Putamen (tissue), 1 donor: Measurements from ENCODE around the gene JDP2.
"Not testable (repeated sequence)": the region's sequence is repeated elsewhere in the genome, so short reads cannot be mapped to it uniquely, and the experiment has no call there.

Experiments
- DNase-seq: peaks from one replicate; pipeline ENCODE4 v3.0.0-alpha.2; 2016; ENCODE audit warnings: low spot score

JDP2 gene, protein sequence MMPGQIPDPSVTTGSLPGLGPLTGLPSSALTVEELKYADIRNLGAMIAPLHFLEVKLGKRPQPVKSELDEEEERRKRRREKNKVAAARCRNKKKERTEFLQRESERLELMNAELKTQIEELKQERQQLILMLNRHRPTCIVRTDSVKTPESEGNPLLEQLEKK

DNA sequence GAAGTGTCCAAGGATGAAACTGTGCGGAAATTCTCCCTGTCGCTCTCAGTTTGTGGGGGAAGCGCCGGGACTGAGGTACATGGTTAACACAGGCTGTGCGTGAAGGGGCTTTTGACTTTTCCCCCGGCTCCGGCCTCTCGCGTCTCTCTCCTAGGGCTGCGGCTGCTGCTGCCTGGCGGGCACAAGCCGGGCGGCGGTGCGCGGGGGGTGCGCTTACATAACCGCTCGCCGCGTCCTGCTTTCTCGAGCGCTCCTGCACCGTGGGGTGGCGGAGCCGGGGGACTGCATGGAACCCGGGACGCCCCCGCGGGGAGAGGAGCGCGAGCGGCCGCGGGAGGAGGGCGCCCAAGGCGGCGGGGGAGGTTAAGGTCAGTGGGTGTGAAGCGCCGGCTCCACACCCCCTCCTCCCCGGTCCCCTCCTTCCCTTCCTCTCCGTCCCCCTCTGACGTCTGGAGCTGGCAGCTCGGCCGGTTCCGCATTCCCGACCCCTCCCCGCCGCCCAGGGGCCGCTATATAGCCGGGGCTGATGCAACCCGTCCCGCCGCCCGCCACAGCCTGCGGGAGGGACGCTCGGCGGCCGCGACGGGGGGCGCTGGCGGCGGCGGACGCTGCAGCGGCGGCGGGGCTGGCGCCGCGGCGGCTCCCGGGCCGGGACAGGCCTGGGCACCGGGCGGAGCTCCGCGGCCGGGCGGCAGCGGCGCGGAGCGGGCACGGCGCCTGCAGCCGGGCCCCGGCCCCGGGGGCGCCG is at the start of gene JDP2:
JDP2 (plus strand) TSS at position 541 of the 748 bp plus-strand sequence. CDS start 9,899 bp downstream, outside the sequence.
- peak; percentile 81 for DNase-seq

DNA sequence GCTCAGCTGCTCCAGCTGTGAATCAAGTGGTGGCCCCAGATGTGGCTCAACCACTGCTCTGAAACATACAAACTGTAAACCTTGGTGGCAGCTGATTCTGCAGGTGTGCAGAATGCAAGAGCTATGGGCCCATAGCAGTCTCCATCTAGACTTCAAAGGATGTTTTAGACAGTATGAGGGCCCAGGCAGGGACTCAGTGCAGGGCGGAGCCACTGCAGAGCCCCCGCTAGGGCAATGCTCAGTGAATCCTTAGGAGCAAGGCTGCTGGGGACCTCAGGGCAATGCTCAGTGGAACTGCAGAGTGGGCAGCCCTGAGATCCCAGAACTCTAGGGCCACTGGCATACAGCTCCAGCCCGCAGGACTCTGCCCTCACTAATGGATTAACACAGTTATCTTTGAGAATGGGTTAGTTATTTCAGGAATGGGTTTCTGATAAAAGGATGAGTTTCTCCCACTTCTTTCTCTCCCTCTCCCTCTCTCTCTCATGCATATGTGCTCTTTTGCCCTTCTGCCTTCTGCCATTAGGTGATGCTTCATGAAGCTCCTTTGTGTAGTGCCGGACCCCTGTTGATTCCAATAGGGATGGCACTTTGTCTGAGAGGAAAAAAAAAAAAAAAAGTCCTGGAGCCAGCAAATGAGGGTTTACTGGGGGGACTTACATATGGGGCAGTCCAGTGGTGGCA is 48.4 kb upstream of the JDP2 start:
- DNase-seq: no peak

- DNase-seq: no peak
These were observed 47.9 kb upstream of the JDP2 start for GRCh38 chr14:75379930-75380270.

DNA sequence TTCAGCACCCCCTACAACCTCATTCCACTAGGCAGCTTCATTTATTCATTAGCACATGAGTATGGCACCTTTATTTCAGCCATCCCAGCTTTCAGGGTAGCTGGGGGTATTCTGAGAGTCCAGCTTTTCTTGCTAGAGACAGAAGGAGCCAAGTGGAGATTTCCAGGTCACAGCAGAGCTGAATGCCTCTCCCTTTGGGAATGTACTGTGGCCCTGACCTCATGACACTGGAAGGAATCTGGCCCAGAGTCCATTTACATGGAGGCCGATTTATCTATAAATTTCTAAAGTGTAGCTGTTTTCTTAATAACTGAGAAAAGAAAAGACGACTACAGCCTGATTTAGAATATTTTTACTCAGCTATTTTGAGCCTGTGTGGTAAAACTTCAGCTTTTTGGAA is 47.2 kb upstream of the JDP2 start:
- no peak for DNase-seq

DNA sequence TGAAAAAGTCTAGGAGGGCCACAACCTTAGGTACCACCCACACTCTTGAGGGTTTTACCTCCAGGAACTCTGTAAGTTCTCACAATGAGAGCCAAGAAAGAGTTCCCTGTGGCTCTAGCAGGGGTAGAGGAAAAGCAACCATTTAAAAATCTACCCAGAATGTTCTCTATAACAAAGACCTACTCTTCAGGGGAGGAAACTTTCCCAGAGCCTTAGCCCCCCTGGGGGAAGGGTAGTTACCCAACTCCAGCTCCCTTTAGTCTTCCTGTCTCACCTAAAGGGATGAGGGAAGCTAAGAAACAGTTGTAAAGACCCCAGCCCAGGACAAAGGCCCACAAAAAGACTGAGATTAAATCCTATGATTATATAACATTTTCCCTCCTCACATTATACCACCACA is 46.2 kb upstream of the JDP2 start:
- no peak for DNase-seq

DNA sequence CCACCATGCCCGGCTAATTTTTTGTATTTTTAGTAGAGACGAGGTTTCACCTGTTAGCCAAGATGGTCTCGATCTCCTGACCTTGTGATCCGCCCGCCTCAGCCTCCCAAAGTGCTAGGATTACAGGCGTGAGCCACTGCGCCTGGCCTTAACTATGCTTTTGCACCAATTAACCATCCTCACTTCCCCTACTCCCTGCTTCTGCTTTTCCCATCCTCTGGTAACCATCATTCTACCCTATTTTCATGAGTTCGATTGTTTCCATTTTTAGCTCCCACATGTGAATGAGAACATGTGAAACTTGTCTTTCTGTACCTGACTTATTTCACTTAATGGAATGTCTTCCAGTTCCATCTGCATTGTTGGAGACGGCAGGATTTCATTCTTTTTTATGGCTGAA is 44.6 kb upstream of the JDP2 start:
- not testable (repeated sequence) for DNase-seq

DNA sequence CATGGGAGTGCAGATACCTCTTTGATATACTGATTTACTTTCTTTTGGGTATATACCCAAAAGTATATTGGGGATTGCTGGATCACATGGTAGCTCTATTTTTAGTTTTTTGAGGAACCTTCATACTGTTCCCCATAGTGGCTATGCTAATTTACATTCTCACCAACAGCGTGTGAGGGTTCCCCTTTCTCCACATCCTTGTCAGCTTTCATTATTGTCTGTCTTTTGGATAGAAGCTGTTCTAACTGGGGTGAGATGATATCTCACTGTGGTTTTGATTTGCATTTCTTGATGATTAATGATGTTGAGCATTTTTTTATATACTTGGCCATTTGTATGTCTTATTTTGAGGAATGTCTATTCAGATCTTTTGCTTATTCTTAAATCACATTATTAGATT is 44.1 kb upstream of the JDP2 start:
- peak; percentile 17 for DNase-seq

GRCh38 chr14:75389679-75390078 is 38.1 kb upstream of the JDP2 start:
- no peak for DNase-seq

GRCh38 chr14:75390183-75390582 is 37.6 kb upstream of the JDP2 start:
- DNase-seq: no peak

- DNase-seq: no peak
These were observed 35.9 kb upstream of the JDP2 start for GRCh38 chr14:75391953-75392352.

DNA sequence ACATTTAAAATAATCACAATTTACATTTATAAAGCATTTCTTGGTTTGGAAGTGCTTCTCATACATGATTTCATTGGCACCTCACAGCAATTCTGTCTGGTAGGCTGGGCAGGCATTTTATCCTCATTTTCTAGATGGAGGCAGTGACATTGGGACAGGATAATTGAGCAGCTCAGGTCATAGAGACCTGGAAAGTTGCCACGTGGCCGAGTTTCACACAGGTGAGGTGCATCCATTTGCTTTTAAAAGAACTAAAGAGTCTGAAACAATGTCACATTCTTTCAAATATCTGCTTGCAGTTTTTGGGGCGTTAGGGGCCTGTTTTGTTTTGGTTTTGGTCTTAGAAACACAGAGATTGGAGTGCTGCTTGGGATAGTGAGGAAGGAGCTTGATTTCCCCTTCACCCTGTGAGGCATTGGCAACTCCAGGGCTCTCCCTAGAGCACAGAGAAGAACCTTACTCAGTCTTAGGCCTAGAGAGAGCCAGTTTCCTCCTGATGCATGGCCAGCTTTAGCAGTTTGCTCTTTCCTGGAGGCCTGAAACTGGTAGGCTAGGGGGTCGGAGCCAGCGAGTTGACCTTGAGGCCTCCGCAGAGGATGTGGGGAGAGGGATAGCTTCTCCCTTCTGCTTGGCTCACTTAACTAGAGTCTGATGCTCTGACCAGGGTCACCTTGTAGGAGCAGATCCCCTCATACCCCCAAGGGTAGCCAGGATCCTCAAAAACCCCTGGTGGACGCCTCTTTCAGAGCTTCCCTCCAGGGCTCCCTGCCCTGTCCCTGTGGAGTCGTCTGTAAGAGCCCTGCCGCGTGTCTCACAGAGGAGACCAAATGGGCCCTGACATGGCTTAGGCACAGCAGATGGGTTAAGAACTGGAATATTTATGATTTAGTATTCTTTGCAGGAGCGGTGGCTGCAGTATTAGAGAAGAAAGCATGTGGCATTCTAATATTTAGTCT is 34.9 kb upstream of the JDP2 start:
- DNase-seq: no peak

GRCh38 chr14:75393794-75394193 is 34.0 kb upstream of the JDP2 start:
- DNase-seq: no peak

DNA sequence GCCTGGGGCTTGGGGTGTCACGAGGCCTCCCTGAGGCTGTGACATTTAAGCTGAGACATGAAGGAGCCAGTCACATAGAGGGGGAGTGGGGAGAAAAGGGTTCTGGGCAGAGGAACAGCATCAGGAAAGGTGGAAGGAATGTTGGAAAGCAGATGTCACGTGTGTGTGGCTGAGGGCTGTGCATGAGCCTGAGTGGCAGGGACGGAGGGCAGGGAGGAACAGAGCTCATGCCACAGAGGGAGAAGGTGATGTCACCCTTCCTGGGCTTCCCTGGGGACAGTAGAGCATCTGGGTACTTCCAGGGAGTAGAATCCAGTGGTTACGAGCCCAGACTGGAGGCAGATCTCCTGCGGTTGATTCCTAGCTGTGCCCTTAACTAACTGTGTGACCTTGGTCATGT is 32.0 kb upstream of the JDP2 start:
- DNase-seq: no peak

DNA sequence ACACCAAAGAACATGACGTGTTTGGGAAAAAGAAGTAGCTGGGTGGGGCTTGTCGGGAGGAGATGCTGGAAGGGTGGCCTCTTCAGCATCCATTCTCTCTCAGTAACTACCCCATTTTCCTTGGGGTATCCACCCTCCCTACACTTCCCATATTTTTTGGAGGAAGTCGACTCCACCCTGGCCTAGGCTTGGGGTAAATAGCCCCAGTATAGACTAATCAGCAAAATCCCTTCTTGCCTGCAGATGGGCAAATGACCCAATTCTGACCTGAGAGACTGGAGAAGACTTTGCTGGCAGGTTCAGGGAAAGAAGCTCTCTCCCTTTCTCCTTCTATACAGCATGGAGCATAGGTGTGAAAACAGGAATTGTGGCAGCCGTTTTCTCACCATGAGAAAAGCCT is 28.5 kb upstream of the JDP2 start:
- DNase-seq: no peak

DNA sequence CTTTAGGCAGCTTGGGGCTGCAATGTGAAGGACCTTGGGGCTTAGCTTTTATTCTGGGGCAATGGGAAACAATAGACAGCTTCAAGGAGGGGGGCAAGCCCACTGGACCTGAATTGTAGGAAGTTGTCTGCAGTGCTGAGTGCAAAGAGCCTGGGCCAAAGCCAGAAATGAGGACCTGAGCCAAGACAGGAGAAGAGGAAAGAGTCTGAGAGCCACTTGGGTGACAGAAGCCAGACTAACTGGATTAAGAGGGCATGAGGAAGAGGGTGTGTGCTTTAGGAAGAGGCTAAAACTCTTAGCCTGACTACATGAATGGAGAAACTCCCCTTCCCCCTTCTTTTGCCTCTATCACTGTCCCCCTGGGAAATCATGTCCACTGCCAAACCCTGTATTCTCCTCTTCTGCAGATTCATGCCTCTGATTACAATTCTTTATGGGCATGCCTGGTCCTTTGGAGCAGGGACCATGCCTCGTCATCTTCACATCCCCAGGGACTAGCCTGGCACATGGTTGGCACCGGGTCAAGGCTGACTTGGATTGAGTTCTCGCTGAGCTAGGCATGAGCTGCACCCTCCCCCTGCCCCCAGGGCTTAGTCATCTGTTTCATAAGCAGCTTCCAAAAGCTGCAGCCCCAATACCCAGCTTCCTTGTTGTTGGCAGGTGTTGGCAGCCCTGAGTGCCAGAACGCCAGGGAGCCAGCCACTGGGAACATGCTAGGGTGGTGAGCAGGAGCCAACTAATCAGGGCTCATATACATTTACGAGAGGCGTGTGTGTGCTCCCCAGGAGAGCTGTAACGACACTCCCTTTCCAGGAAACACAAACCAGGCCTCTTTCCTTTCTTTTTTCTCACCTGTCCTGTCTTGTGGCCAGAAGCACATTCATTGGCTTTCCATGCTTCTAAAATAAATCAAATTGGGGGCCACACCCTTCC is 27.7 kb upstream of the JDP2 start:
- peak; percentile 52 for DNase-seq

GRCh38 chr14:75401361-75401760 is 26.5 kb upstream of the JDP2 start:
- no peak for DNase-seq

DNA sequence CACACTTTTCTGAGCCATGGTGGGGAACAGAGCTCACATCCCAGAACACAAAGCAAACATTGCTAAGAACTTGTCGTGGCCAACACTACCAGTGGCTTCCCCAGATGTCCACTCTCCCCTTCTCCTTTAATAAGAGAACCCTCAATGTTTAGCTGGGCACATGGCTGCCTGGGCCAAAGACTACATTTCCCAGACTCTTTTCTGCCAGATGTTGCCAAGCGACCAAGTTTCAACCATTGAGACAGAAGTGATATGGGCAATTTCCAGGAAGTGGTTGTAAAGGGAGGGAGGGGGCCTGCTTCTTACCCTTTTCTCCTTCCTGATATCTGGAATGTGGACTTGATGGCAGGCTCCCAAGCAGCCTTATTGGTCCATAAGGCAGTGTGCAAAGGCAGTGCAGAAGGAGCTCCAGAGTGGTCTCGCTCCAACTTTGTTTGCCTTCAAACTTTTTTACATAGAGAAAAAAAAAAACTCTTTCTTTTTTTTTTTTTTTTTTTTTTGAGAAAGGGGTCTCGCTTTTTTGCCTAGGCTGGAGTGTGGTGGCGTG is 24.9 kb upstream of the JDP2 start:
- no peak for DNase-seq

DNA sequence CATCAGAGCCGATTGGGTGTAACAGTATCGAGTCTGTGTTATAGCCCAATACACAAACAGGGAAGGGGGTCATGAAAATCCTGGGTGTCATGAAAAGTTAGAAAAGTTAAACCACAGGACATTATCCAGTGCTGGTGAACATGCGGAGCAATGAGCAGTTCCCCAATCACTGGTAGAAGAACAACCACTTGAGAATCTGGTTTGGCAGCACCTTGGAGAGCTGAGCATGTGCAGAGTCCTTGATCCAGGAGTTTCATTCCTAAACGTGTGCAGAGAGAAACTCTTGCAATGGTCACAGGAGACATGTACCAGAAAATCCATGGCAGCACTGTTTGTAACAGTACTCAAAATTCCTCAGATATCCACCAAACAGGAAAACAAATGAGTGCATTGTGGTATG is 23.0 kb upstream of the JDP2 start:
- DNase-seq: no peak

DNA sequence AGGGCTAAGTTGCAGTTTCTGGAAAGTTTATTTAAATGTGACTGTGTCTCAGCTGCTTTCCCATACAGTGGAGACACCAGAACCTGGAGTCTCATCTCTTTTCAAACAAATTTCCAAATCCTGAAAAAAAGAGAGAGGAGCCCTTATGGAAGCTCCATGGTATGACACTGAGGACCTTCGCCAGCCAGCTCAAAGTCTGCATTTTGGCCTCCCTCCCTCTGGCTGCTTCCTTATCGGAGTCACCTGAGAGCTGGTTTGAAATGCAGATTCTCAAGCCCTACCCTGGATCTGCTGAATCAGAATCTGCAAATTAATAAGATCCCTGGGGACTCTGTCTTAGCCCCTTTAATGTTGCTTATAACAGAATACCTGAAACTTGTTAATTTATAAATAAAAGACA is 21.7 kb upstream of the JDP2 start:
- no peak for DNase-seq

DNA sequence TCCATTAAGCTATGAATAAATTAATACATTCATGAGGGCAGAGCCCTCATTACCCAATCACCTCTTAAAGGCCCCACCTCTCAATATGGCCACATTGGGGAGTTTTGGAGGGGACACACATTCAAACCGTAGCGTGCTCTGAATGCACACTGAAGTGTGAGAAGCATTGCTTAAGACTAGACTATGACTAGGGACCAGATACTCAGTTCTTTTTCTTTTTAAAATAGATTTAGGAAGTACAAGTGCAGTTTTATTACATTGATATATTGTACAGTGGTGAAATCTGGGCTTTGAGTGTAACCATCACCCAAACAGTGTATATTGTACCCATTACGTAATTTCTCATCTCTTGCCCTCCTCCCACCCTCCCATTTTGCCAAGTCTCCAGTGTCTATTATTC is 21.0 kb upstream of the JDP2 start:
- no peak for DNase-seq
